NOMO-1 treated with dmso at 0.1 percent for 144 hours (cell line): Measurements from ENCODE around the gene PPP3CA.
"Not testable (repeated sequence)": the region's sequence is repeated elsewhere in the genome, so short reads cannot be mapped to it uniquely, and the experiment has no call there.

Experiments
- DNase-seq: peaks from one replicate; lab custom pipeline; 2025; ENCODE audit not compliant: unreplicated experiment; lab: John Stamatoyannopoulos, UW

The PPP3CA gene

DNA sequence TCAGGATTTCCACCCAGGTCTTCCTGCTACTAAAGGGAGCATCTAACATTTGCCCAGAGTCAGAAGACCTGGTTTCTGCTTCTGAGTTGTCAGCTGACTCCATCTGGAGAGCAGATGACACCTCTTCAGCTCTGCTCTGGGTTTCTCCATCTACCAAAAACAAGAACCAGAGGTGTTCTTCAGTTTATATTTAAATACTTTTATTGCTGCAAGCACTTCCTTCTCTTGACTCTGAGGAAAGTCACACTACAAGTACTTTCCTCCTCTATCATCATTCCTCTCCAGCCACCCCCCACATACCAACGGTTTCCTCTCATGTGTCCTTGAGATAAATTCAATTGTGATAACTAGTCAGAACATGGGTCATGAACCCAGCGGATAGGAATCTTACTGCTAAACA is 88.4 kb downstream of the PPP3CA start:
- peak; percentile 8 for DNase-seq

DNA sequence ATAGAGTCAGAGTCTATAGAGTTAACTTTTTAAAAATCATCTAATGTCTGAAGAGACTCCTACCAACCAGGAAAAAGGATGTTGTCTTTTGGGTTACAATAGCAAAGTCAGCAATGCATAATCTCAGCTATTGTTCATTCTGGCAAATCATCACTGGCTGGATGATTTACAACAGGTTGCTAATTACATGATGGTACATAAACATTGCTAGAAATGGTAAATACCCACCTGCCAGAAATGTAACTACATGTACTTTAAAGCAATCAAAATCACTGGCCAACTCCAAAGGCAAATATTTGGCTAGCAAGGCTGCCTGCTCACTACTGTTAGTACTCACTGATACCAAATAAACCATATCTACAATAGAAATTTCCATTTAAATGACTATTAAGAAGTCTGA is 91.1 kb downstream of the PPP3CA start:
- no peak for DNase-seq

DNA sequence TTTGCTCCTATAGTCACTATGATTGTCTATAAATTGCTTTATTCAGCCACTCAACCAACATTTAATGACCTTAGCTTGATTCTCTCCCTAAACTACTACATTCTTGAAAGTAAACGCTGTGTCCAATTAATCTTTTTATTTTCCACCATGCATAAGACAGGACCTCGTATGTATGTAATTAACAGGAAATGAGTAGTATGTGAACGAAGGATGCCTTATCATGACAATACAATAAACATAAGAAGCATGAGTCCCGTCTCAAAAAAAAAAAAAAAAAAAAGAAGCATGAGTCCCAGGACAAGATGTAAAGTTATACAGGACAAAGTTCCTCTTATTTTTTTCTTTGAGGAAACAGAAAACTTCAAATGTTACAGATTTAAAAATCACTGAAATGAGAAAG is 92.5 kb downstream of the PPP3CA start:
- no peak for DNase-seq

DNA sequence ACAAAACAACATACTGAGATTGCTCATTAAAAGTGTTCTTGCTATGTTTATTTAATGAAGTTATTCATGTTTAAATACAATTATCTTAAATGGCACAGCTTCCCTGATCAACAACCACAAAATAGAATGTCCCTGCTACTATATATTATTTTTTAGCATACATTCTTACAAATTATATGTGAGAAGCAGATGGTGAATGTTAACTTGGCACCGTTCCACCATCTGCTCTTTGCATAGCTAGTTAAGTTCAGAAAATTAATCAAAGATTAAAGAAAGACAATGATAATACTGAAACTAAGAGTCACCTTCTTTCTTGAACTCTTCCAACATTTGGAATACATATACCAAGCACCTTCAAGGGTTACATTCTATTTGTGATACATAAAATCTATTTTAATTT is 94.2 kb downstream of the PPP3CA start:
- no peak for DNase-seq

DNA sequence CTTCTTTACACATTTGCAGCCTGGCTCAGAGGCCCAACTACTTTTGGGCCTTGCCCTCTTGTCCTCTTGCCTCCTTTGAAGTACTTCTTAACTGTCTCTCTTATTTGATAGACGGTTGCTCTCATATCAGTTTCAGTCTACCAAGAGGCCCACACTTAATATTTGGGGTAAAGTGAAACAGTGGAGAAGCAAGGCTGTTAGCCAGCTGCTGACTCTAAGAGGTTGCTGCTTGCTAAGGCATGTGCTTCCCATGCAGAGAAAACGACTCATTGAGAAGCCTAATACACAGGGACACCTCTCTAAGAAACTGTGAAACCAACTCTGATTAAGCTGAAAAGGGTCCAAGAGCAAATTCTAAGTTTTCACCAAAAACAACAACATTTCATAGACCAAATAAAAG is 94.6 kb downstream of the PPP3CA start:
- DNase-seq = no peak

DNA sequence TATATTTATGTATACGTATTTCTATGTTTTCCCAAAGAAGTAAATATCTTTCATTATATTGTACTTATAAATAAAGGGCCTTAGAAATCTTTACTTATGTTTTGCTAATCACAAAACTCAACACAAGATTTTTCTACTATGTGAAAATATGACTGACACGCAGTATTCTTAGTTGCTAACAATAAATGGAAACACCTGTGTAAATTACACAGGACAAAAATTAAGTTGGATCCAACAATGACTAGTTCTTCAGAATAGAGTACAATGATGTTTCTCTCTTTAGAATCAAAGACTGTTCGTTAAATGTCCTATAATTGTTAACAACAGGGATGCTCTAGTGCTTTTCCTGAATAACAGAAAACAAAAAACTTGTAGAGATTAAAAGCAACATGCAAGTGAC is 96.1 kb downstream of the PPP3CA start:
- DNase-seq = no peak

DNA sequence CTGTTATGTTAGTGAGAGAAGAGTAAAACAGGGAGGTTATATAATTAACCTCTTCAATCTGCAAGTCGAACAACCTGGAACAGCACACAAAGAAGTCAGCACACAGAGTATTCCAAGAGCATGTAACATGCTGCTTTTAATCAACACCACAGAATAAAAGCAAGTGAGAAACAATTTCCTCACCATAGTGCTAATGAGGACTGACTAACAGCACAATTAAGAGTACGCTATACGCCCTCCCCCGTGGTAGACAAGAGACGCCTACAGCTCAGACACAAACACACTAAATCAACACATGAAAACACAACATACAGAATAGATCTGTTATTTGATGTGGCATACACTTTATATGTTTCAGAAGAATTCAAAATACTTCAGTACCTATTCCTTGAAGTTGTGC is 103.0 kb downstream of the PPP3CA start:
- no peak for DNase-seq

DNA sequence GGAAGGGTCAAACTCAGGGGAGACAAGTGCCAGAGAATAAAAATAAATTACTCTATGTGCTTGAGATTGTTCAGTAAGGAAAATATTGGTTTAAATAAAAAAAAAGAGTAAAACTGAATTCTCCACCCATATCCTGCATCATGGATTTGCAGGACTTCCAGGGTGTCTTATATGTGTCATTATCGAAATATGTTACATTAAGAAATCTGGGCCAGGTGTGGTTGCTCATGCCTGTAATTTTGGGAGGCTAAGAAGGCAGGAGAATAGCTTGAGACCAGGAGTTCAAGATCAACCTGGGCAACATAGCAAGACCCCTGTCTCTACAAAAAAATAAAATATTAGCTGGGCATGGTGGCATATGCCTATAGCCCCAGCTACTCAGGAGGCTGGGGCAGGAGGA is 104.9 kb downstream of the PPP3CA start:
- DNase-seq = no peak

DNA sequence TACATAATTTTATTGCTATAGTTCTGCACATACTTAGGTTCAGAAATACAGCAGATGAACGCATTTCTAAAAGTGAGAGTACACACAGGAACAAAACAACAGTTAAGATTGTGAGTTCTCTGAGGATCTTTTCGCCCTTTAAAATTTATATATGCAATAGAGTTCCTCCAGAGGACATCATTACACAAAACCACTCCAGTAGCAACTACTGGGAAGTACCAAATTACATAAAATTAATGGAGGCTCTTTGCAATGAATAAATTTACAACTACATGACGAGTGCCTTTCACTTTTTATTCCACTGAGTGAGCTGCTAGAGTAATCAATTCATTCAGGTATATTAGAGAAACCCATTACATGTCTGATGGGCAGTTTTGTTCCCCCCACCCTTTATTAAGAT is 107.2 kb downstream of the PPP3CA start:
- no peak for DNase-seq

DNA sequence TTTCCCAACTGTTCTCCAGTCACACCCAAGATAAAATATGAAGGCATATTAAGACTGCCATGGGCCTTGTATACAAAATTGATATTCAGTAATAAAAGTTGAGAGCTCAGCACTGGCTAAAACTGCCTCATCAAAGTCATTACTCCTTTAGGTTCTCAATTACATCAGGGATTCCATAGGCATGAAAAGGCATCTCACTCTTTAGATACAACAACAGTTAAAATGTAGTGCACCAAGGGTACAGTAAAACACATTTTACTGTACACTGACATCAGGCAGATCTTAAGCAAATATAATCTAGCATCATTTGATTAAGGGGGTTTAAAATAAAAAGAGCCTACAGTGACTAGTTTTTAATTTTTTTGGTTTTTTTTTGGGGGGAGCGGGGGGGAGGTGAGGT is 107.7 kb downstream of the PPP3CA start:
- DNase-seq = no peak

DNA sequence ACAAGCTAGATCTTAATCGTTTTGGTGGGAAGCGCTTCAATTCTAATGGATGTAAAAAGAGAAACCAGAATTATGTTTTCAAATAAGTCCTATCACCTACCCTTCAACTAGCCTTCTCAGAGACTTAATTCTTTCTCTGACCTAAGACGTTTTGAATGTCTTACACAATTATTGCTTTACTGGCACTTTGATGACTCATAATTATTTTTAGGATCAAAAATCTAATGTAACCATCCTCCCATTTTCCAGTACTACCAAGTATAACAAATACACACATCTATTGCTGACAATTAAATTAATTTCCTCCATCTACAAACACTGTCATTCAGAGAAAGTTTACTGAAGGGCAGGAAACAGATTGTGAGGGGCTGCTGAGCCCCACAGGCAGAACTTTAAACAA is 108.6 kb downstream of the PPP3CA start:
- DNase-seq = peak; percentile 8

DNA sequence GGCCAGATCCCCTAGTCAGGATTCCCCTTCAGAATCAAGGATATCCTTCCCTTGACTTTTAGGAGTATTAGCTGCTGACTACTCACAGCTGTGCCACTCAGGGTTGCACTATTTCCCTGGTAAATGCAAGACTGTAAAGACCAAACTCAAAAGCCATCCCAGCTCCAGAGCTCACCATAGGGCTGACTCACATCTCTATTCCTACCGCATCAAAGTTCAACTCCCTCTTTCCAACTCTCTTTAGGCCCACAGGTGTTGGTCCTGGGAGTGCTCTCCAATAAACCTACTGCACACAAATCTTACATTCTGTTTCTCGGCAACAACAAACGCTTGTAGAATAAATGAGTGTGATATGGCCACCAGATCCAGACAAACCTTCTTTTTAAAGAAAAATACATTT is 109.6 kb downstream of the PPP3CA start:
- no peak for DNase-seq

DNA sequence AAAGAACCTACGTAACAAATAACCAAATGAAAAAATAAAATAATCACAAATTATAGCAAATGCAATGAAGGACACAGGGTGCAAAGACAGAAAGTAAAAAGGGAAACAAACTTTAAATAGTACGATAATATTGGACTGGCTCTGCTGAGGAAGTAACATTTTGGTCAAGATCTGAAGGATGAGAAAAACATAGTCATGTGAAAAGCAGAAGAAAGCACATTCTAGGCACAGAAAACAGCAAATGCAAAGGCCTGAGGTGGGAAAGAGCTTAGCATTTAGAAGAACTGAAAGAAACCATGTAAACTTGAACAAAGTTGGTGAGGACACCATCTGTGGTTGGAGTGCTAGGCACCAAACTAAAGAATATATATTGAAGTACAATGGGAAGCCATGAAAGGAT is 111.2 kb downstream of the PPP3CA start:
- peak; percentile 11 for DNase-seq

DNA sequence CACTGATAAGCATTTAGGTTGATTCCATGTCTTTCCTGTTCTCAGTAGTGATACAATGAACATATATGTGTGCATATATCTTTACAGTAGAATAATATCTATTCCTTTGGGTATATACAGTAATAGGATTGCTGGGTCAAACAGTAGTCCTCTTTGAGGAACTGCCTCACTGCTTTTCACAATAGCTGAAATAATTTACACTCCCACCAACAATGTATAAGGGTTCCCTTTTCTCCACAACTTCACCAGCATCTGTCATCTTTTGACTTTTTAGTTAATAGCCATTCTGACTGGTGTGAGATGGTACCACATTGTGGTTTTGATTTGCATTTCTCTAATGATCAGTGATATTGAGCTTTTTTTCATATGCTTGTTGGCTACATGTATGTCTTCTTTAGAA is 113.2 kb downstream of the PPP3CA start:
- not testable (repeated sequence) for DNase-seq

DNA sequence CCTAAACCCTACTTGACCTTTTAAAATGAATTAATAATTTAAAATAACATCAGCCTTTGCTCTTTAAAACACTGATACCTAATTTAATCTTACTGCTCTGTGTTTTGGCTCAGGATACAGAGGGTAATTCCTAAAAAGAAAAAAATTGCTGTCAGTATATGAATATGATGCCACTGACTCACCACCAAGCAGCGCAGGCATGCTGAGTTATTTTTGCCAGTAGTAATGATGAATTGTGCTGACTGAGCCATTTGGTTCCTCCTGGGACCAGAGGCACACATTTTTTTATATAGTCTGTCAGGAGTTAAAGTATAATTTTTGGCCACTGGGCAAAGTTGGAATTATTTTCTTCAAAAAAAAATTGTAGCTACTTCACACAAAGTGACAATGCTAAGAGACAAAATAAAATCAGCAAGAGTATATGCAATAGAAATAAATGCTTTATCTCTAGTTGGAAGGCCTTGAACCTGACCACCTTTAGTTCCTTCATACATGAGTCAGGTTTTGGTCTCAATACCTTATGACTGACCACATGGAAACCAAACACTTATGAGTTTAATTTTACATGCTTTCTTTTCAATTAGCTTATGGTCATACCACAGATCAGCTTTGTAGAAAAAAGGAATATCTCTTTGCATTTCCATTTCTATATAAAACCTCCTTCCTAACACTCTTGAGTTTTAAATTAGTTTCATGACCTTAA is 115.1 kb downstream of the PPP3CA start:
- no peak for DNase-seq

DNA sequence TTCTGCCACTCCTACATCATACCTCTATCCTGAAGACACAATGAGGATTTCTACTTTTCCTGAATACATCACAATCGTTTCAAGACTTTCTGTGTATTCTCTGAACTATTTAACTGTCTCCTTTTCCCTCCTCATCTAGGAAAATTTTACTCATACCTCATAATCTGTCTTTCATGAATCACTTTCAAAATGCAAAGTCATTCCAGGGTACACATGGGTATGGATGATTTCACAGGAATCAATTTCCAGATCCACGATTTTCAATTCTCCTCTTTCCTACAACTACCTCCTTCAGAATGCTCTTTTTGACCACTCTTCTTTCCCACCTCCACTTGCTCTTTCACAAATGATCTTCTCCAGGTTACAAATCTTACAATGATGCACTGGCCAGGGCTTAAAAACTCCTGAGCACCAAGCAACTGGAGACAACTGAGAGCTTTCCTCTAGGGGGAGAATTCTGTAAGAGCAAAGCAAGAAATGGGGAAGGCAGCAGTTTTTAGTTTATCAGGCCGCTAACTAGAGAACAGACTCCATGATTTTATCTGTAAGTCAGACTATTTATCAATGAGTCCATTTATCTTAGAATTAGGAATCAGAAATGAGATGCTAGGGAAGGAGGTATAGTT is 116.4 kb downstream of the PPP3CA start:
- no peak for DNase-seq

DNA sequence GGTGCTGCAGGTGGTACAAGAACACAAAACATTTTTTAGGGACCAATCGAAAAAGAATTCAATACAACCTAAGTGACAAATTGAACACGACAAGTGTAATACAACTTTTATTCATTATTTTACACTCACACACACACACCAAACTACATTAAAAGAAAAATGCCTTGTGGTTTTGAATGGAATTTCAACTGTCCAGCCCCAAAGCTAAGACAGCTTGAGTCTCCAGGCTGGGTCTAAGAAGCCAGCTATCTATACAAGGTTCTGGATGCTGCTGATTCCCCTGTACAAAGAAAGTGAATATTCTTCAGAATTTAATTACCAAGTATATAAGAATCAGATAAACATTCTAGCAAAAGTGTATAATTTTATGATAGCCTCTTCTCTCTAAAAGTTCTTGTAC is 118.2 kb downstream of the PPP3CA start:
- no peak for DNase-seq

DNA sequence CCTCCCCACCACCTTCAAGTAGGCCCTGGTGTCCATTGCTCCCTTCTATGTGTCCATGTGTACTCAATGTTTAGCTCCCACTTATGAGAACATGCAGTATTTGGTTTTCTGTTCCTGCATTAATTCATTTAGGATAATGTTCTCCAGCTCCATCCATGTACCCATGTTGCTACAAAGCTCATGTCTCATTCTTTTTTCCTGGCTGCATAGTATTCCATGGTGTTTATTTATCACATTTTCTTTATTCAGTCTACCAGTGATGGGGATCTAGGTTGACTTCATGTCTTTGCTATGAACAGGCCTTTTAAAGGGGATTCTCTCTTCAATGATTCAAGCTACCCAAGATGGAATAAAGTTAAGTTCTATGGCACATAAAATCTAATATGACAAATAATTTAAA is 119.6 kb downstream of the PPP3CA start:
- no peak for DNase-seq

DNA sequence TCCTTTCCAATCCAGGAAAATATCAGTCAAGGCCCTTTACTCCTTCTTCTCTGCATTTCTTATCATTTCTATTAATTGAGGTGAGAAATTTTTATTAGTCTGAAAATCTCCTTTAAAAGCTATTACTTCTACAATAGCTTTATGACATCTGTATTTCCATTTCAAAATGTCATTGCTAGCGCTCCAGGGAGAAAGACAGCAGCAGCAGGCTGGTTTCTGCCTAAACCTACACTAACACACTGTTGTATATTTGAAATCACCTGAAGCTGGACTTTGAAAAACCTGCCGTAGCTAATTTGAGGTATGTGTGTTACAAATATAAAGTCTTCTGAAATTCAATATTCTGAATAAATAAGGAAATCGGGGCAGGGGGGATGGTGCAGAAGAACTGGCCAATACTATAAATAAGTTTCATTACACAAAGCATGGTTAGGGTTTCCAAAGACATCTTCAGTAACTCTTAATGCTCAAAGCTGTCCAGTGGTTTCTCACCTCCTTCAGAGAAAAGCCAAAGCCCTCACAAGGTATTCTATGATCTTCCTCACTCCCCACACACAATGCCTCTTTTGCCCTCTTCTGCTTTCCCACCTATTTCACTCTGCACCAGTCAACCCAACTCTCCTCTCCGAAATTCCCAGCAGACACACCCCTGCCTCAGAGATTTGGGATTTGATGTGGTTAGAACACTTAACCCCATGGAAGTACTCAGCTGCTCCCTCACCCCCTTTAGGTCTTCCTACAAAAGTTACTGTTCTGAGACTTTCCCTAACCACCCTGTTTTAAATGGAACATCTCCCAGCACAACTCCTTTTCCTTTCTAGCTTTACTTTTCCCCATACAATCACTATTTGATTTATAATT is 122.7 kb downstream of the PPP3CA start:
- no peak for DNase-seq

DNA sequence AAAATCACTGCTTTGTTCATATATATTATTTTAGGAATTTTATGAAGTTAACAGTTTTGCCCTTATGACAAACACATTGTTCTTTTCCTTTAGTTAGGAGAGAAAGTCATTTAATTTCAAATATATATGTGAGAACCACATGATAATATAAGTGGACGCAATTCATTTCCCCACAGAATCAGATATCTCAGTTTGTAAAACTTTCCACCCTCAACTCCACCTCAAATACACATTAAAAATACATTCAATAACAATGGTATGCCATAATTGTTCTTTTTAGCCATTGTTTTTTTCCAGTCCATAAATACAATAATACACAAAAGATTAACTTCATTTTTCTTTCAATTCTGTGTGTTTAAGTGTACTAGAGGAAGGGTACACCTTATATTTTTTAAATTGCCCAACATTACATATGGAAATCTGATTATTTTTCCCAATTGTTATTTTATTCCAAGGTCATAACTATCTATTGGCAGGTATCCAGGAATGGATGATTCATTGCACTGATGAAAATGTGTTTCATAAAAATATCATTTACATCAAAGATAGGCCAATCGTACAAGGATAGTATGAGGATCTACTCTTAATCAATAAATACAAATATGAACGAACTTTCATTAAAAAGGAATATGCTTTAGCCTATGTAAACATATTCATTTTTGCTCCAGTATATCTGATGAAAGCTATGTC is 125.0 kb downstream of the PPP3CA start:
- no peak for DNase-seq

DNA sequence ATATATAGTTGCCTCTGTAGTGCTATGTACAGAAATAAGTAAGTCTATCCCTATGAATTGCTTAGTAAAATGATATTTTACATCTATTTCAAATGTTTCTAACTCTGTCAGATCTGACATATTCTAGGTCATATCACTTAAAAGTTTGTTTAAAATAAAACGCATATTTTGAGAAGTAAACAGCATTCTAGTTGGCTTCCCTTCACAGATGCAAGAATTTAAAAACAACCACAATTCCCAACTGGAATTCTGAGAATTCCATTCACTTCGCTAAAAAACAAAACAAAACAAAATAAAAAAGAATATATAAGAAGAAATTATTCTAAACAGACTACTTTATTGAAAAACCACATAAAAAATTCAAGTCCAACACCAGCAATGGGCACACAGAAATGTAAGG is 126.0 kb downstream of the PPP3CA start:
- DNase-seq = no peak

DNA sequence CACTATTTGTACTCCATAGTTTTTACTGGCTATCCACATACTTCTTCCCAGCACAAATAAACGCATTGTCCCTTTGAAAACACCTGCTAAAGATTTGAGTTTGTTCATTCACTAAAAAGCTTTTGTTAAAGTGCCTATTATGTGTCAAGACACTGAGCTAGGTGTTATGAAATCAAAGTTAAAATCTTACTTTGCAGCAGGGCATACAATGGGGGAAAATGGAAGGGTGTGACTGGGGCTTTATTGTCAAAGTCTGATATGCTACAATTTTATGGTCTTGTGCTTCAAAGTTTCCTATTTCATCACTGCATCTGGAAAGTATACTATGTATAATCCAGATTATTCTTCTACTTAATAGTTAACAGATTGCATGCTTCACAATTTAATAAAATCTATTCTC is 128.4 kb downstream of the PPP3CA start:
- DNase-seq = no peak
